Large intestine (tissue), 3 donors: ENCODE measurements around the gene CABP4. TPM values are rescaled to one million over a fixed set of nuclear protein-coding genes. Genes with fewer than 3 reads are reported as not detected.

ENCODE experiments used
- DNase-seq, 2 donors: peaks; one replicate each; pipeline versions ENCODE4 v3.0.0 to v3.0.0-alpha.2; 2013
- H3K27ac ChIP-seq: one replicate; pipeline ENCODE4 v1.5.1; 2013; ENCODE audit warnings: low read length
- H3K27me3 ChIP-seq: 2 replicates; pipeline ENCODE4 v1.6.1; 2013; ENCODE audit warnings: low read length; ENCODE audit not compliant: control insufficient read depth, insufficient read depth
- H3K36me3 ChIP-seq: 2 replicates; pipeline ENCODE4 v1.6.1; 2013; ENCODE audit warnings: low read length; ENCODE audit not compliant: control insufficient read depth, insufficient read depth
- H3K4me1 ChIP-seq: one replicate; pipeline ENCODE4 v1.6.1; 2013; ENCODE audit warnings: low read length; ENCODE audit not compliant: control insufficient read depth, insufficient read depth
- H3K4me3 ChIP-seq: one replicate; pipeline ENCODE4 v1.5.1; 2013; ENCODE audit warnings: low read length
- H3K9me3 ChIP-seq: one replicate; pipeline ENCODE4 v1.6.1; 2013; ENCODE audit warnings: mild to moderate bottlenecking, low read depth, low read length, moderate library complexity; ENCODE audit not compliant: control insufficient read depth
- WGBS: methylation state at CpG from one replicate; pipeline ENCODE4 v1.1.5; 2013; ENCODE audit warnings: low lambda C conversion rate; ENCODE audit not compliant: insufficient coverage; 5-methylcytosine and 5-hydroxymethylcytosine counted together
- polyA plus RNA-seq: library from polyadenylated mRNA; unstranded; fragments of 120-200 nt; gene quantifications from one replicate; pipeline ENCODE4 v1.2.1, GENCODE V29; 2013

CABP4 gene
- polyA plus RNA-seq, 1 donor: 0.90 TPM

DNA sequence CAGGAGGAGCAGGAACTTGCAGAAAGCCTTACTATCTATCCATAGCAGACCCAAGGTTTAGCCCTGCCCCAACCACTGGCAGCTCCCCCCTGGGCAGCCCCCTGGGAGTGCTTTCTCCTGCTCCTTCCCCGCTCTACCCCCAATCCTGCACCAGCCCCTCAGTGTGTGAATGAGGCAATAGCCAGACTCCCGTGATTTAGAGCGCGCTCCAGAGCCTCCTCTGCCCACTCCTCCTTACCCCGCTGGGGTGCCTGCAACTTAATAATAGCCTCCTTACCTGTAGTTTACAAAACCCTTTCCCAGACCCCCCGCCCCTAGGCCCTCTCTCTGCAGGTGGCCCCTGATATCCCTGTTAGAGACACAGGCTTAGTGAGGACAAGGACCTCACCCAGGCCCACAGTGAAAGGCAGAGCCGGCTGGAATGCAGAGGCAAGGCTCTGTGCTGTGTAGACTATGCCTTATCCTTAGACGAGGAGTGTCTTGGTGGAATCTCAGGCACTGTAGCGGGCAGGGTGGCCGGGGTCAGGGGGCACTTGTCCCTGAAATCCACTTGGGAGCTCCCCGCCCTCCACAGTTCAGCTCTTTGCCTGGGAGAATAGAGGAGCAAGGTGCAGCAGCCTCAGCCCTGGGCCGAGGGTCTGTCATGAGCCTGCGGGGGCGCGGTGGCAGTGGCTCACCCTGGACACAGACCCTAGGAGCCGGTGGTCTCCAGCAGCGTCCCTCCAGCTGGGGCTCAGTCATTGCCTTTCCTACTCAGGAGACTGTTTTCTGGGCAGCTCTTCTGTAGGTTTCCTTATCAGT is 44.0 kb upstream of the CABP4 start:
- WGBS: no CpG with 5 or more reads among the region's 17 CpGs
- H3K4me1 ChIP-seq: peaks cover 7% of the 10 kb centered on the region
- H3K36me3 ChIP-seq: no peaks in the 10 kb centered on the region
- H3K4me3 ChIP-seq: no peak overlapping the region
- DNase-seq: no peak
- H3K27me3 ChIP-seq: peaks cover 38% of the 10 kb centered on the region
- no peaks in the 10 kb centered on the region for H3K9me3 ChIP-seq
- H3K27ac ChIP-seq: no peak overlapping the region

DNA sequence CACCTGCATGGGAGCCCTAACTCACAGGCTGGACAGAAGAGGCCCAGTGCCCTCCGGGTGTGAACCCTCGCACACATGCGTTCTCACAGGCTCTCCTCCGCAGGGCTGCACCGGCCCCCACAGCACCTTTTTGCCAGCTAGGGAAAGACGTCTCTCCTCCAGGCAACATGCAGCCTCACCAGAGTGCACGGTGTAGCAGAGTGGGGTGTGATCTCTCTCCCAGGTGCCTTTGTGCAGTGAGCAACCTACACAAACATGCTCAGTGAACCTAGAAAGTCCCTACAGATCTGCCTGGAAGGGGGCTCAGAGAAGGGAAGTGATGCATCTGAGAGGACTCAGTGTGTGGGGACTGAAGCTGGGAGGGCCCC is 43.4 kb upstream of the CABP4 start:
- Histone ChIP-seq H3K27ac (no peak overlapping the region), H3K36me3 (no peaks in the 10 kb centered on the region), H3K27me3 (peaks cover 41% of the 10 kb centered on the region), H3K9me3 (no peaks in the 10 kb centered on the region), H3K4me1 (peaks cover 11% of the 10 kb centered on the region), H3K4me3 (no peak overlapping the region)
- DNase-seq: no peak
- WGBS: no CpG with 5 or more reads among the region's 7 CpGs

DNA sequence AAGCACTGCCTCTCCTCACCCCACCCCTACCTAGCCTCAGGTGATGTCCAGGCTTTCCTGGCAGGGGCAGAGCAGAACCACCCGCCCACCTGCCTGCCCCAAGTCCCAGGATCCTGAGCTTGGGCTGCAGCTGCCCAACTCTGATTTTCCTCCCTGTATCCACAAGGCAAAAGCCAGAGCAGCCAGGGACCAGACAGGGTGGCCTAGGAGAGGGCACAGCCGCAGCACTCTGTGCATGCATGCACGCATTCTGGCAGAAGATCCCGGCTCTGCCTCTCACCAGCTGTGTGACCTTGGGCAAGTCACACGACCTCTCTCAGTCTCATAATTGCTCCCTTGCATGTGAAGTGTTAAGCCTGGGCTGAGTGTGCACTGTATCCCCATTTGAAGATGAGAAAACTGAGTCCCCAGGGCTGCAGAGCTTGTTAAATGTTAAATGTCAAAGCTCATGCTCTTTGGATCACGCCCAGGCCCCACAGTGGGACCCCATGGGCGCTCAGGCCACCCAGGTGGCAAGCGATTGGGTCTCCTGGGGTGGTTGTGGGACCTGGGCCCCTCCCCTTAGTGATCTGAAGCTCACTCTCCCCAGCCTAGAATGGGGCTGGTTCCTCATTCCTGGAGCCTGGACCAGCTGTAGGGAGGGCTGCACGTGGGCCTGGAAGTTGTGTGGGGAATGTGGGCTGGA is 42.5 kb upstream of the CABP4 start:
- Histone ChIP-seq H3K4me3 (no peak overlapping the region), H3K36me3 (no peaks in the 10 kb centered on the region), H3K27me3 (peaks cover 41% of the 10 kb centered on the region), H3K27ac (no peak overlapping the region), H3K4me1 (peaks cover 11% of the 10 kb centered on the region), H3K9me3 (peaks cover 4% of the 10 kb centered on the region)
- no peak for DNase-seq
- WGBS: no CpG with 5 or more reads among the region's 9 CpGs

DNA sequence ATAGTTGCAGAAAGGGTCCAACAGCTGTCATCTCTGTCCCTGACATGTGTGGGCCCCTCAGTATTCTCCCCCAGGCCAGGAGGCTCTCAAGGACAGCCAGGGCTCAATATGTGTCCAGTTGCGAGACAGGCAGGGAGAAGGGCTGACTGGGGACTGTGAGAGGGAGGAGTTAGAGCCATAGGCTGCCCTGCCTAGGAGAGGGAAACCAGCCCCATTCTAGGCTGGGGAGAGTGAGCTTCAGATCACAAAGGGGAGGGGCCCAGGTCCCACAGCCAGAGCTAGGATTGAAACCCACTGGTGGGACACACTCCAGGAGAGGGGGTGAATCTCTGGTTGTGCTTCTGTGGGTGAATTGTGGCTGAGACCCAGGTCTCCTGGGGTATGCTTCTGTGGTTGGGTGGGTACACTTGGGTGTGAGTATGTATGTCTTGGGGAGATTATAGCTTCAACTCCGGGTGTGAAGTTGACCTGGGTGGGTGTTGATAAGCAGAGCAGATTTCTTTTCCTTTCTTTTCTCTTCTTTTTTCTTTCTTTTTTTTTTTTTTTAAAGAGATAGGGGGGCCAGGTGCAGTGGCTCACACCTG is 41.8 kb upstream of the CABP4 start:
- H3K36me3 ChIP-seq: no peaks in the 10 kb centered on the region
- H3K4me3 ChIP-seq: no peak overlapping the region
- no peak for DNase-seq
- H3K4me1 ChIP-seq: peaks cover 11% of the 10 kb centered on the region
- WGBS: 43% methylated on average over 1 of the region's 2 CpGs
- peaks cover 4% of the 10 kb centered on the region for H3K9me3 ChIP-seq
- no peak overlapping the region for H3K27ac ChIP-seq
- peaks cover 38% of the 10 kb centered on the region for H3K27me3 ChIP-seq

DNA sequence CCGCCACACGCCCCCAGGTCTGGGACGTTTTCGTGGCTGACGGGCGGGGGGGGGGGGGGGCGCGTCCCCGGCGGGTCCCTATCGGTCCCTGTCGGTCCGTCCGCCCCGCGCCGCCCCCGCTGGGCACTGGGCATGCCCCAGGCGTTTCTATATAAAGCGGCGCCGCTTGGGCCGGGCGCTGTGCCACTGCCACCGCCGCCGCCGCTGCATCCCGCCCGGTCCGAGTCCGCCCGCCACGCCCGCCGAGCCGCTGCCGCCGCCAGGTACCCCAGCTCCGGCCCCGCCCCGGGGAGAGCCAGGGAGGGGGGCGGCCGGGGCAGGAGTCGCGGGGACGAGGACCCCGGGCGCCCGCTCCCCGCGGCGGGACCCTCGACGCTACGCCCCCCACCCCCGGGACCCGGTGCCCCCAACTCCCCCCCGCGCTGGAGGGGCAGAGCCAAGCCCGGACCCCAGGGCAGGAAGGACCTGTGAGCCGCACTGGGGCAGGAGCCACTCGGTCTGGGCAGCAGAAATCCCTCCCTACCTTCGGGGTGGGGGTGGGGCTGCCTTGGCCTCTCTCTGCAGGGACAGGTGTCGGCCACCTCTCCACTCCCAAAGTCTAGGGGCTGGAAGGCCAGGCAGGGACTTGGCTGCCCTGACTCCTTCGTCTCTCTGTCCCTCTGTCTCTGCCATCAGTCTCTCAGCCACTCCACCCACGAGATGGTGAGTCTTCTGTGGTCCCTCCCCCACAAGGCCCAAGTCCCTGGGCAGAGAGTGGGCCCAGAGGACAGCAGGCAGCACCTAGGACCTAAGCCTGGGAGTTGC is 39.5 kb upstream of the CABP4 start, which contains the start of gene CARNS1:
Gene CARNS1, plus strand, starts transcription at position 178 of the 804 bp plus-strand sequence. Its CDS starts 522 bp downstream, at position 700.
- DNase-seq: no peak
- H3K4me1 ChIP-seq: peaks cover 18% of the 10 kb centered on the region

DNA sequence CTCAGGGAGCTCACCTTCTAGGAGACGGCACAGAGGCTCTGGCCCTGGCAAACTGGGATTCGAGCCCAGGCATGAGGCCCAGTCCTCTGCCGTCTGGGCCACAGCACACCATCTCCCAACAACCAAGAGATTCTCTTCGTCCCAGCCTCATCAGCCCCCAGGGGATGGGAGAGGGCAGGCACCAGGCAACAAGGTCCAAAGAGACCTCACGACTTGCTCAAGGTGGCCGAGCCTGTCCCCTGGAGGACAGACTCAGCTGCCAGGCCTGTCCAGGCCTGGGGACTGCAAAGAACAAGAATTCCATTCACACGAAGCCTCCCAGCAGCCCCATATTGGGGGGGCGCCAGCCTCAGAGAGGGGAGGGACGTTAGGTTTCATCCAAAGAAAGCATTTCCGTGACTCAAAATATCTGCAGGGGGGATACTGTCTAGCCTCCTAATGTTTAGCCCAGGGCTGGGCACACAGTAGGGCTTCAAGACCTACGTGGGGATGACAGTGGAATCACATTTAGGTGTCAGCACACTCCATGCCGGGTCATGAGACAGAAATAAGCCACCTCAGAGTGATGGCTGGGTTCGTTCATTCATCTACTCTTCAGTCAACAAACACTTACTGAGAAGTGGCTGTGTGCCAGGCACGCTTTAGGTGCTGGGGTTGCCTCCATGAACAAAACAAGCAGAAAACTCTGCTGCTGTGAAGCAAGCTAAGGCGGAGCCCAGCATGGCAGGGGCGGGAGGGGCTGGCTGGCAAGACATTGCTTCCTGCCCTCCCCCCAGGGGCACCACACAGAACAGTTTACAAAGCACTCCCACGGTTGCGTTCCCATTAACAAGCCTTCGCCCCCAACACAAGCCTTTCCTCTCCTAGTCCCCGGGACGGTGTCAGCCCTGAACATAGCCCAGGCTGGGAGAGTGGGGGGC is 38.5 kb upstream of the CABP4 start:
- DNase-seq: no peak

More for the DNA sequence above, 39.5 kb upstream of the CABP4 start, which contains the start of gene CARNS1:
- no peaks in the 10 kb centered on the region for H3K36me3 ChIP-seq
- no peak within 1 kb of the TSS for H3K27ac ChIP-seq
- no peak within 1 kb of the TSS for H3K4me3 ChIP-seq
- no CpG with 5 or more reads among the region's 67 CpGs for WGBS
- H3K27me3 ChIP-seq: peaks cover 25% of the 10 kb centered on the region
- peaks cover 4% of the 10 kb centered on the region for H3K9me3 ChIP-seq

DNA sequence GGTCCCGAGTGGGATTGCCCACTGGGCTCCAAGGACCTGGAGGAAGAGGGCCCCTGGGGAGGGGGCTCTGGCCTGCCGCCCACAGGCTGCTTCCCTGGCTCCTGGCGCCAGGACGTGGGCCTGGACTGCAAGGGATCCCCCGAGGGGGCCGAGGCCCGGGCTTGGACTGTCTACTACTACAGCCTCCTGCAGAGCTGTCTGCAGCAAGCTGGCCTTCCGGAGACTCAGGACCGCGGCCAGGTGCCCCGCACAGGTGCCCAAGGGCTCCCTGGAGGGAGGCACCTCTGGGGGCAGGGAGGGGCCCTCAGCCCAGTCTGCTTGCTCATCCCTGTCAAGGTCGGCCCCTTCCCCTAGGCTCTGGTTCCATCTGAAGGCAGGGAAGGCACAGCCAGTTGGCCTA is 37.7 kb upstream of the CABP4 start:
- H3K4me3 ChIP-seq: no peak overlapping the region
- peaks cover 18% of the 10 kb centered on the region for H3K4me1 ChIP-seq
- H3K27me3 ChIP-seq: peaks cover 16% of the 10 kb centered on the region
- no peaks in the 10 kb centered on the region for H3K36me3 ChIP-seq
- DNase-seq: no peak
- WGBS: no CpG with 5 or more reads among the region's 12 CpGs
- no peak overlapping the region for H3K27ac ChIP-seq
- H3K9me3 ChIP-seq: peaks cover 4% of the 10 kb centered on the region

More for the DNA sequence above, 38.5 kb upstream of the CABP4 start:
- H3K9me3 ChIP-seq: peaks cover 4% of the 10 kb centered on the region
- H3K4me3 ChIP-seq: no peak overlapping the region
- no peaks in the 10 kb centered on the region for H3K36me3 ChIP-seq
- 60% methylated on average over 2 of the region's 21 CpGs for WGBS
- peaks cover 18% of the 10 kb centered on the region for H3K4me1 ChIP-seq
- peaks cover 19% of the 10 kb centered on the region for H3K27me3 ChIP-seq
- no peak overlapping the region for H3K27ac ChIP-seq

DNA sequence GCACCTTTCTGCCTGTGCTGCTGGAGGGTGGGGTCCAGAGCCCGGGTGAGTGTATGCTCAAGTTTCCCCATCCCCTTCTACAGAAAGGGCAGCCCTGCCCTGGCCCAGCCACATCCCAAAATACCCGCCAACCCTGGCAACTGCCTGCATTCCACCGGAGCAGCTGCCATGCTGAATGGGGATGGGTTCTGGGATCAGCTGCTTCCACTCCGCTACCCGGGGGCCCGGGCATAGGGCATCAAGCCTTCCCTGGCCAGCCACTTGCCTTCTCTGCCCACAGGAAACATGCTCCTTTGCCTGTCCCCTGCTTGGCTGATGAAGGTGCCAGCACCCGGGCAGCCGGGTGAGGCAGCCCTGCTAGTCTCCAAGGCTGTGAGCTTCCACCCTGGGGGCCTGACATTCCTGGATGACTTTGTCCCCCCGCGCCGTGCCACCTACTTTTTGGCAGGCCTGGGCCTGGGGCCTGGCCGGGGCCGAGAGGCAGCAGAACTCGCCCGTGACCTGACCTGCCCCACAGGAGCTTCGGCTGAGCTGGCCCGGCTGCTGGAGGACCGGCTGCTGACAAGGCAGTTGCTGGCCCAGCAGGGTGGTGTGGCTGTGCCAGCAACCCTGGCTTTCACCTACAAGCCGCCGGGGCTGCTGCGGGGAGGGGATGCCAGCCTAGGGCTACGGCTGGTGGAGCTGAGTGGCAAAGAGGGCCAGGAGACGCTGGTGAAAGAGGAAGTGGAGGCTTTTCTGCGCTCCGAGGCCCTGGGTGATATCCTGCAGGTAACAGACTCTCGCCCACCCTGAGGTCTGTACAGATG is 36.5 kb upstream of the CABP4 start:
- Histone ChIP-seq H3K4me3 (no peak overlapping the region), H3K27ac (no peak overlapping the region), H3K4me1 (peaks cover 21% of the 10 kb centered on the region), H3K36me3 (no peaks in the 10 kb centered on the region), H3K27me3 (peaks cover 16% of the 10 kb centered on the region), H3K9me3 (peaks cover 4% of the 10 kb centered on the region)
- WGBS: no CpG with 5 or more reads among the region's 26 CpGs
- no peak for DNase-seq
